GM21786 (cell line): Measurements from ENCODE around the gene EPS8.
A peak's percentile ranks its signal among the peaks of the same experiment; 100 is the strongest.
"Not testable (repeated sequence)": the region's sequence is repeated elsewhere in the genome, so short reads cannot be mapped to it uniquely, and the experiment has no call there.

ENCODE experiments used
- ATAC-seq: cut with Tn5 transposase; IDR thresholded peaks from one replicate; pipeline ENCODE4 v1.9.1; 2021; ENCODE audit not compliant: unreplicated experiment

Gene EPS8

DNA sequence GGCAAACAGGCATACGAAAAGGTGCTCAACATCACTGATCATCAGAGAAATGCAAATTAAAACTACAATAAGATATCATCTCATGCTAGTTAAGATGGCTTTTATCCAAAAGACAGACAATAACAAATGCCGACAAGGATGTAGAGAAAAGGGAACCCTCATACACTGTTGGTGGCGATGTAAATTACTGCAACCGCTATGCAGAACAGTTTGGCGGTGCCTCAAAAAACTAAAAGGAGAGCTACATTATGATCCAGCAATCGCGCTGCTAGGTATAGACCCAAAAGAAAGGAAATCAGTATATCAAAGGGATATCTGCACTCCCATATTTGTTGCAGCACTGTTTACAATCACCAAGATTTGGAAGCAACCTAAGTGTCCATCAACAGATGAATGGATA is 27.0 kb downstream of the EPS8 start:
- not testable (repeated sequence) for ATAC-seq

DNA sequence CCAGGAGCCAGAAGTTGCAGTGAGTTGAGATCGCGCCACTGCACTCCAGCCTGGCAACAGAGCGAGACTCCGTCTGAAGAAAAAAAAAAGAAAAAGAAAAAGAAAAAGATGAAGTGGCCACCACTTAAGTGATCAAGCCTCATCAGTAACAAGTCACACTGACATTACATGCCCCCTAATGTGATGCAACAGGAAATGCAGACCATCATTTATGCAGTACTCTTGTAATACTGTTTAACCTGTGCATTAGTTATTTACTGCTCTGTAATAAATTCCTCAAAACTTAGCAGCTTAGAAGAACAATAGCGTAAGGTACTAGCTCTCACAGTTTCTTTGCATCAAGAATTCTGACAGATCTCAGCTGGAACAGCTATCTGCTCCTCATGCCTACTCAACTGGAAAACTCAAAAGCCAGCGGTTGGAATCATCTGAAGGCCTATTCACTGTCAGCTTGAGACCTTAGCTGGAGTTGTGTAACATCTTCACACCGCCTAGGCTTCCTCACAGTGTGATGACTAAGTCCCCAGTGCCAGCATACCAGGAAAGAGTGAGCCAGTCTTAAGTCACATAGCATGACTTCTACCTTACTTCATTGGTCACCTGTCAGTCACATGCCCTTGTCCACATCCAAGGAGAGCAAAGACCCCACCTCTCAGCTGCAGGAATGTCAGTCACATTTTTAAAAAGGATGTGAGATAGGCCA is 31.5 kb downstream of the EPS8 start:
- no peak for ATAC-seq

DNA sequence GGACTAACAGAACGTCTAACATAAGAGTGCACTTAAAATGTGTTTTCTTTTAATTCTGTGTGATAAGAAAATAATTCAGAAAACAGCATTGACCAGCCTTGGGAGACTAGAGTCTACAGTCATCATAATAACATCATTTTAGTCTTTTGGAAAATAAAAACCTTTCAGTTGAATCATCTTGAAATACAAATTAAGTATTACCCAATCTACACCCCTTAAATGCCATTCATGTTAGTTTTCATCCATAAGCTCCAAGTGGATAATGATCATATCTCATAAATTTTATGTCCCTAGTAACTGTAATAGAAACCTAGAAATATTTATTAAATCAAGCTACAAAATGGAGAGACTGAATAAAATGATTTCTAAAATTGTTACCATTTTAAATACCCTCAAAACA is 32.4 kb downstream of the EPS8 start:
- no peak for ATAC-seq

DNA sequence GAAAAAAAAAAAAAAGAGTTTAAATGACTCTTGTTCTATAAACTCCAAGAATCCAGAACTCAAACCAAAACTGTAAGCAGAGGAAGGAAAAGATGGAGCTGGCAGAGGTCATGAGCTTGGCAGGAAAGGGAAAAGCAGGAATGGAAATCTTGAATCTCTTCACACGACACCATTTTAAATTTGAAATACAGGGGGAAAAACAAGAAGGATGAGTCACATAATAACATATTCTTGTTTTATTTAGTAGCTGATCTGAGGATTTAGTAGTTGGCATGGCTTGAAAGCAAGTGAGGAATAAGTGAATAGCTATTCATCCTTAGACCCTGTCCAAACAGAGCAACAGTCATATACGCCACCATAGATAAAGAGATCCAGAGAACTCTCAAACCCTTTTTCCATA is 35.0 kb downstream of the EPS8 start:
- ATAC-seq = no peak

DNA sequence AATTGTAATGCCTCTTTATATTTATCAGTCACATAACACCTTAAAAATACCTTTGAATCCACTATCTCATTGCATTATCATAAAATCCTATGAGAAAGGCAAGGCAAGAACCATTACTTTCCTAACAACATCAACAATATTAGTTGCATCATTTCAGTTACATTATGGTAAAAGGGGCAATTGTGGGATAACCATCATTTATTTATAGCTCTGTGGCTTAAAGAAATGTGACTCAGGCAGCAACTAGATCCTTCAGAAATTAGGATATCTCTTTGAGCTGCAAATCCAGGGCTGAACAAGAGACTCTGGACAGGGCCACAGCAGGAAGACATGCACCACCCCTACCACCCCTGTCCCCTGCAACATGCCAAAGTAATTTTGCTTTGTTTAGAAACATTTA is 36.4 kb downstream of the EPS8 start:
- ATAC-seq = no peak

DNA sequence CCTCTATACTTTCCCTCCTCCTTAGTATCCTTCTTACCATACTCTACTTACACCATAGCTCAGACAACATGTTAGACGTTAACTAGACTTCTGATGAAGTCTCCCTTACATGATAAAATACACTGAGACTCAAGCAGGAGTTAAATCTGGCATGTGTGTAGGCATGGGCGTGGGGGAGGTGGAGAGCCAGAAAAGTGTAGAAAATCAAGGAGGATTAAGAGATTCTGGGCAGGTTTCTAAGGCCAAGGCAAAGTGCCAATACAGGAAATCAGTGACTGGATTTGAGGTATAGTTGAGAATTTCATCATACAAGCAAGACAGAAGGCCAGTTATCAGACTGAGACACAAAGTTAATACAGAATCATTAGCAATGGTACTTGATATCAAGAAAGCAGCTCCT is 37.4 kb downstream of the EPS8 start:
- no peak for ATAC-seq

DNA sequence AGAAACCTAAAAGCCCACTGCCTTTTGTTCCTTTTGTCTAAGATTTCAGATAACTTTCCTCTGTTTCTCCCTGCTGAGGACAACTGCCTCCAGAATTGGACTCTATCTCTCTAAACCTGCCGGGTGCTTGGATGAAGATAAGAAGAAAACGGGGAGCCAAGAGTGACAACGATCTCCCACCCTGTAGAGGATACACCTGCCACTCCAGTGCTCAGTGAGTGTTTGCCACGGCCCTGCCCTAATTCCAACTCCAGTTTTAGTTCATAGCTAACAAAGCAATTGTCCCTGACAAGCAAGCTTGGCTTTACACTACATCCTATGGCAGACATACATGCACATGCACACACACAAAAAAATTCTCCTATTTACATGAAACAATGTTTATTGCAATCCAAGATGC is 39.3 kb downstream of the EPS8 start:
- no peak for ATAC-seq

DNA sequence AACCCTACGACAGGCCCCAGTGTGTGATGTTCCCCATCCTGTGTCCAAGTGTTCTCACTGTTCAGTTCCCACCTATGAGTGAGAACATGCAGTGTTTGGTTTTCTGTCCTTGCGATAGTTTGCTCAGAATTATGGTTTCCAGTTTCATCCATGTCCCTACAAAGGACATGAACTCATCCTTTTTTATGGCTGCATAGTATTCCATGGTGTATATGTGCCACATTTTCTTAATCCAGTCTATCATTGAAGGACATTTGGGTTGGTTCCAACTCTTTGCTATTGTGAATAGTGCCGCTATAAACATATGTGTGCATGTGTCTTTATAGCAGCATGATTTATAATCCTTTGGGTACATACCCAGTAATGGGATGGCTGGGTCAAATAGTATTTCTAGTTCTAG is 47.3 kb downstream of the EPS8 start:
- not testable (repeated sequence) for ATAC-seq

DNA sequence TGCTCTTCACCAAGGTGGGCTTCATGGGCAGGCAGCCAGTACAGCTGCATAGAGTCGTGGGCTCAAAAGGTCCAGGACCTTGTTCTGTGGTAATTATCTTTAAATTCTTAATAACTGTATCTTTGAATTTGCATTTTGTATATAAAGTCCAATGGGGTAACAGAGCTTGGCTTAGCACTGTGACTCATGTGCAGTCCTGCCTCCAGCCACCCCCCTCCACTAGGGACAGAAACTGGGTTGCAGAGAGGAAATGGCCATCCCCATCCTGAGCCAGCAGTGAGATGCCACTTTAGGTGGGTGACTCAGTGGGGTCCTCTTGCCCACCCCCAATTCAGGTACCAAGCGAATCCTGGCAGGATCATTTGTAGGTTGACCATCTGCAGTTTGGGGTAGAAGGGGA is 48.1 kb downstream of the EPS8 start:
- no peak for ATAC-seq

DNA sequence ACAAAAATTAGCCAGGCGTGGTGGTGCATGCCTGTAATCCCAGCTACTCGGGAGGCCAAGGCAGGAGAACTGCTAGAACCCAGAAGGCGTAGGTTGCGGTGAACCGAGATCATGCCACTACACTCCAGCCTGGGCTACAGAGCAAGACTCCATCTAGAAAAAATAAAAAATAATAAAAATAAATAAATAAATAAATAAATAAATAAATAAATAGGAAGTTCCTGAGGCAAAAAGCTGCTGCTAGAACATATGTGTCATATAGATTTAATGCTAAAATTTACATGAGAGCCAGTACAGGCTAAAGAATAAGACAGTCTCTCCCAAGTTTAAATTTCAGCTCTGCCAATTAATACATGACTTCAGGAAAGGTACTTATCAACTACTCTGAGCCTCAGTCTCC is 48.8 kb downstream of the EPS8 start:
- ATAC-seq = not testable (repeated sequence)

DNA sequence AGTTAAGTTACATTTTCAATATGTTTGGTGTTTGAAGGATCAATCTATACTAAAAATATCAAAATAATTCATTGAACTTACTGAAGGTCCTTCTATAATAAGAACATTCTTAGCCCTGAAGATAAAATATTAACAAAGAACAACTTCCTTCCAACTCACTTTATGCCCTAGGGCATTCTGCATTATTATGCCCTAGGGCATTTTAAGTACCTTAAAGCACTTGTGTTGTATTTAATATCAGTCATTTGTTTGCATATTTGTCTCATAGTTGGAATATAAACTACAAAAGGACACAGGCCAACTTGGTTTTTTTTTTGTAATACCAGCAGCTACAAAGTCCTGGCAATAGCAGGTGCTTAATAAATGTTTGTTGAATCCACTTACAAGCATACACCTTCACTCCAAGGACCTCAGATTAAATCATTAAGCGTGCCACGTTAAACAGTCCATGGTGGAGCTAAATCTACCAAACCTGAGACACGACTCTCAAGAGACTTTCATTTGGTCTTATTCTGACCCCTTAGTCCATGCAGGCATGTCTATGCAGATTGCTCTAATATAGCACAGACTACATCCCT is 50.7 kb downstream of the EPS8 start:
- no peak for ATAC-seq

DNA sequence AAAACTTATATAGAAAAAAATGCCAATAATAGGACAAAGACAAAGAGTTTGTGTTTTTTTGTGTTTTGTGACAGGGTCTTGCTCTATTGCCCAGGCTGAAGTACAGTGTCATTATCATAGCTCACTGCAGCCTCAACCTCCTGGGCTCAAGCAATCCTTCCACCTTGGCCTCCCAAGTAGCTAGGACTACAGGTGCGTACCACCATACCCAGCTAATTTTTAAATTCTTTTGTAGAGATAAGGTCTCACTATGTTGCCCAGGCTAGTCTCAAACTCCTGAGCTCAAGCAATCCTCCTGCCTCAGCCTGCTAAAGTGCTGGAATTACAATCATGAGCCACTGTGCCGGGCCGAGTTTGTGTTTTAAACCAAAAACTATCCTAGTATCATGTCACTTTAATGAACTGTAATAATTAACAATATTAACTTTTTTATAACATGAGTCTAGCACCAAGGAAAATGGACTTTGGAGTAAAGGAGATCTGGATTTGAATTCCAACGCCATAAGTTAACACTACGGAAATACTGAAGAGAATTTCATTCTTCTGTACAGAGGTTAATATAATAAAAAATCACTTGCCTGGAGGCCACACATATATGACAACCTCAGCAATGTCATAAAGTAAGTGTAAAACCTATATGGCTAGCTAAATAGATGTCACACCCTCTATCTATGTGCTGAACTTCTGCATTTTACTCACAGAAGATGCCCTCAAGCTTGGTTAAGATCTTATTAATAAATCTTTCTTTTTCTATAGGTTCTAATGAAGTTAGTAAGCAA is 53.2 kb downstream of the EPS8 start:
- ATAC-seq = no peak

DNA sequence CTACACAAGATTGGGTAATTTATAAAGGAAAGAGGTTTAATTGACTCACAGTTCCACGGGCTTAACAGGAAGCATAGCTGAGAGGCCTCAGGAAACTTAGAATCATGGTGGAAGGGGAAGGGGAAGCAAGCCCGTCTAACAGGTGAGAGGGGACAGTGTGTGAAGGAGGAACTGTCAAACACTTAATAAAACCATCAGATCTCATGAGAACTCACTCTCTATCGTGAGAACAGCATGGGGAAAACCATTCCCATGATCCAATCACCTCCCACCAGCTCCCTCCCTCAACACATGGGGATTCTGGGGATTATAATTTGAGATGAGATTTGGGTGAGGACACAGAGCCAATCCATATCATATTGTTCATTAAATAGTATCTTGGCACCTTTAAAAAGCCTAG is 56.1 kb downstream of the EPS8 start:
- peak; percentile 36 for ATAC-seq

DNA sequence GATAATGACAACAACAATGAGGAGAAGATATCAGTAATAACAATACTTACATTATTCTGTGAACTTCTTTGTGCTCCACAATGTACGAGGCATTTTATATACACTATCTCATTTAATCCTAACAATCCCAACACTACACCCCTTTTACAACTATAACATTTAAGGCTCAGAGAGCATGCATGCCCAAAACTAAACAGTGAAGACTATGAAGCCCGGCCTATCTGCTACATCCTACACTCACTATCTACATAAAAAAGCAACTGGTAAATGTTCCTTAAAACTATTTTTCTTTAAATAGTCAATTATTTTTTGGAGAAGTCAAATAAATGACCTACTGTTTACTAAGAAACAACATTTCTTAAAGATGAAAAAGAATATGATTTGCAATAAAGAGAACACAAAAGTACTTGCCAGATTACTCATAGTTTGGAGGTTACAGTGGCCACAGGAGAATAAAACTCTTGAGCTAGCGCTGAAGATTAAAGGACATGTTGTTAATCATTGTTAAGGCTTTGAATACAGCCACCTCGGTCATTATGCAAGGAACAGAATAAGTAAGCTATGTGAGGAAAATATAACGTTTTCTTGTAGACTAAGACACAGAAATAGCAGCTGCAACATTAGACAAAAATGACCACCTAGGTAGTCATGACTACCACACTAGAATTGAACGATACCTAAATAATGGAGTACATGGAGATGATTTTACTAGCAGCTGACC is 56.7 kb downstream of the EPS8 start:
- ATAC-seq = peak; percentile 72

DNA sequence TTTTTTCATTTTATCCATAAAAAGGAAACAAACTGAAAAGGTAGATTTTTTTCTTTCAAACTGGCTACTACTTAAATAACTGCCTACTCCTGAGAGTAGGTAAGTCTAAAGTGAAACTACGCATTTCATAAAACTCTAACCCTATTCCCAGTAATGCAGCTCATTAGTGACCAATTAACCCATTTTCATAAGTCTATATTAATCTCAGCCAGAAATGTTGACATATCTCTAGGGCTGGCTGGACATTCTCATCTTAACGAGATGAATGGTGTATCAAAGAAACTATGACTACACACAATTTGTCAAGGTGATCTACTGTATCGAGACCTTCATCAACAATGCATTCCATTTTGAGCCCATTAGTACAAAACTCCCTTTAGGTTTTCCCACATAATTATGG is 57.2 kb downstream of the EPS8 start:
- ATAC-seq = no peak

DNA sequence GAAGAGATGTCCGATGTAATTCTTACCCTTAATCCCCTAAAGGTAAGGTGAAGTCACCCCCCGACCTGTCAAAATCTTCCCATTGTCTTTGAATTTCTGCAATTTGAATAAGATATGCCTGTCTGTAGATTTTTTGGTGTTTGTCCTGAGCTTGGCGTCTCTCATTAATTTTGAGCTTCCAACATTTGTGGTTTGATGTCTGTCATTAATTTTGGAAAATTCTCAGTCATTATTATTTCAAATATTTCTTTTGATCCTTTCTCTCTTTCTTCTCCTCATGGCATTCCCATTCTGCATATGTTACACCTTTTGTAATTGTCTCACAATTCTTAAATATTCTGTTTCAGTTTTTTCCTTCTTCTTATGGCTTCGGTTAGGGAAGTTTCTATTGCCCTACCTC is 60.1 kb downstream of the EPS8 start:
- ATAC-seq = no peak

DNA sequence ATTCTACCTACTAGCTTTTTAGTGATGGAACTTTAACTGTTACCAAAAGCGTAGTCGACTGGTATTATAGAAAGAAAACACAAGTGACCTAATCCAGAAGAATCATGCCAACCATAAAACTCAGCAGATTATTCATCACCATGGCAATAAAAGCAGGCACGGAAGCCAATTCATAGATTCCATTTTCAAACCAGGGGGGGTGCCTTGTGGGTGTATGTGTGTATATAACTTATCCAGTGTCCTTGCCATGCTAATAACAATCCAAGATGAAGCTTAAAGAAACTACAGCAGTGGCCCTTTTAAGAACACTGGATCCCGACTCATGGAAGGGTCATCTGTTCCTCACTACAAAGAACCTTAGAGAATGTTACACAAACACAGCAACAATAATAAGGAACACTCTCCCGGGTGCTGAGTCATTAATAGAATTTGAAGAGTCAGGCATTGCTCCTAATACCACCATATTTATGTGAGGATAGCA is 61.0 kb downstream of the EPS8 start:
- ATAC-seq = no peak

DNA sequence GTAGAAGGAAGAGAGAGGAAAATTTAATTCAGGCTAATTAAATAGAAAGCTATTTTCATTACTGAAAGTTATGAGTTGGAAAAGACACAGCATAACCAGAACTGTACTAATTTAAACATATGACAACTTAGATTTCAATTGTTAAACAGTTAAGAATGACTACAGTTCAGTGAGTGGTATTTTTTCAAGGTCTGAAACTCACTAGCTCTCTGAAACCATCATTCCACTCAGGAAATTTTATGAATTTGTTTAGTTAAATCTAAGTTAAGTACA is 62.4 kb downstream of the EPS8 start:
- no peak for ATAC-seq

DNA sequence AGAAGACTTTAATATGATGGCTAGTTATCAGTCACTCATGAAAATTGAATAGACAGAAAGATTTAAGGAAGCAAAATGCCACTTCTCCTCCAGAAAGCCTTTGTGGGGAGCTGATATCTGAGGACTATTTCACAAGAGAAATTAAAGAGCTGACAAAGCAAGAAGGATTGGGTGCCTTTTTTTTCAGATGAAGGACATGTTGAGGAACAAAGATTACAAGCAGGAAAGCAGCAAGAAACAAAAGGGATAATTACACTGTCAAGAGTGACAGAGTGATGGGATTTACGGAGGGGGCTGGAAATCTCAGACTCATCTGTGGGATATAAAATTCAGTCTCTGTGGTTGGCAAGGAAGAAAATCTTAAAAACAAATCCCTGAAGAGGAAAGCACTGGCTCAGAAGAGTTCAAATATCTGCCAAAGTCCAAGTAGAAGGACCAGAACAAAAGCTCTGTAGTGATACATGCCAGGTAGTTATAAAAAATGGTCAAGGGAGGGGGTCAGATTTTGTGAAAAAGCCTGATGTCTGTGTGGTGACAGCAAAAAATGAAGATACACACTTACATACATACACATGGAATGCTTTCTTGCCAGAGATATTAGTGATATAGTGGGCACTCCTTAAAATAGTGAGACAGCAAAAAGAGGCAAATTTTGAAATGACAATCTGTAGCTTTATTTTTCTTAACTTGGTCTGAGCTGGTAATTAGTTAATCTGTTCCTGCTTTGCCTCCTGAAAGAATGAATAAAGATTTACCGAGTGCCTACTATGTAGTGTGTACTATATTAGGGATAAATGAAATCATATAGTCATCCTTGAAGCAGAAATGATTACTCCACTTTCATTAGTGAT is 62.9 kb downstream of the EPS8 start:
- no peak for ATAC-seq

DNA sequence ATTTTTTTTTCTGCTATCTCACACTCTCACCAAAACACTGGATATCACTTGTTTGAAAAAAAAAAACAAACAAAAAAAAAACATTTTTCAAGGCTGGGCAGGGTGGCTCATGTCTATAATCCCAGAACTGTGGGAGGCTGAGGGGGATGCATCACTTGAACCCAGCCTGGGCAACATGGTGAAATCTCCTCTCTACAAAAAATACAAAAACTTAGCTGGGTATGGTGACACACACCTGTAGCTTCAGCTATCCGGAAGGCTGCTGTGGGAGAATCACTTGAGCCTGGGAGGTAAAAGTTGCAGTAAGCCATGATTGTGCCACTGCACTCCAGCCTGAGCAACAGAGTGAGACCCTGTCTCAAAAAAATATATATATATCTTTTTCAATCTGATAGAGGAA is 66.2 kb downstream of the EPS8 start:
- no peak for ATAC-seq
